Measurements from ENCODE around the gene WIPF2. TPM values are rescaled to one million over a fixed set of nuclear protein-coding genes. Genes with fewer than 3 reads are reported as not detected.
A peak's percentile ranks its signal among the peaks of the same experiment; 100 is the strongest.

The WIPF2 gene
- total RNA-seq, 2 experiments from 2014 or later, result 15.3 to 17.9 TPM

GRCh38 chr17:40323391-40324381, 104.6 kb downstream of the WIPF2 start:
- peak; percentile 57 for ATAC-seq
- intact Hi-C loops (cut with micrococcal nuclease), result no loop called here
- Mint-ChIP-seq H3K4me3 (peak overlapping the region; percentile 98), H3K4me1 (ENCODE audit: low read depth) (peaks cover 86% of the 10 kb centered on the region), H3K27ac (peak overlapping the region; percentile 99), H3K36me3 (ENCODE audit: low read depth) (peaks cover 12% of the 10 kb centered on the region), H3K9me3 (no peaks in the 10 kb centered on the region), H3K27me3 (no peaks in the 10 kb centered on the region)
- no peak for TF ChIP-seq CTCF (IDR thresholded peaks at IDR 0.05)
- DNase-seq, result peak; percentile 91
- ChIA-PET POLR2A (interaction anchor here (0.8 to 11.5 kb wide), 16 partner anchors 8 to 238 kb away, joined by 3 to 101 read pairs (median 4); partner anchors contain the start of gene RARA), CTCF (interaction anchor here (0.7 to 42.0 kb wide), 7 partner anchors 8 to 132 kb away, joined by 3 to 780 read pairs (median 4); partner anchors contain the start of gene RARA)

GRCh38 chr17:40325156-40326013, 106.3 kb downstream of the WIPF2 start:
- no peak for DNase-seq
- intact Hi-C loops (cut with micrococcal nuclease), result no loop called here
- Mint-ChIP-seq H3K27me3 (no peaks in the 10 kb centered on the region), H3K4me1 (ENCODE audit: low read depth) (peaks cover 92% of the 10 kb centered on the region), H3K36me3 (ENCODE audit: low read depth) (peaks cover 15% of the 10 kb centered on the region), H3K4me3 (peak overlapping the region; percentile 57), H3K9me3 (no peaks in the 10 kb centered on the region), H3K27ac (peak overlapping the region; percentile 99)
- ChIA-PET POLR2A (interaction anchor here (0.6 to 11.5 kb wide), 14 partner anchors 9 to 238 kb away, joined by 3 to 101 read pairs (median 4); partner anchors contain the start of genes RARA and TOP2A), CTCF (interaction anchor here (0.9 to 42.0 kb wide), 6 partner anchors 8 to 208 kb away, joined by 3 to 780 read pairs (median 8); no protein-coding TSS in a partner anchor)
- no peak for TF ChIP-seq CTCF (IDR thresholded peaks at IDR 0.05)
- ATAC-seq, result no peak

GRCh38 chr17:40326014-40326831, 107.1 kb downstream of the WIPF2 start:
- ATAC-seq (peak; percentile 24), DNase-seq (peak; percentile 81)
- no peaks in the 10 kb centered on the region for H3K9me3 Mint-ChIP-seq
- no peaks in the 10 kb centered on the region for H3K27me3 Mint-ChIP-seq
- ChIA-PET POLR2A (interaction anchor here (0.6 to 11.5 kb wide), 12 partner anchors 10 to 224 kb away, joined by 3 to 101 read pairs (median 4); partner anchors contain the start of genes RARA and TOP2A), CTCF (interaction anchor here (0.9 to 42.0 kb wide), 7 partner anchors 9 to 207 kb away, joined by 3 to 780 read pairs (median 4); no protein-coding TSS in a partner anchor)
- H3K4me1 Mint-ChIP-seq (ENCODE audit: low read depth), result peaks cover 92% of the 10 kb centered on the region
- H3K27ac Mint-ChIP-seq, result peak overlapping the region; percentile 80
- no peak for TF ChIP-seq CTCF (IDR thresholded peaks at IDR 0.05)
- intact Hi-C loops (cut with micrococcal nuclease), result no loop called here
- H3K4me3 Mint-ChIP-seq, result peak overlapping the region; percentile 57
- peaks cover 22% of the 10 kb centered on the region for H3K36me3 Mint-ChIP-seq (ENCODE audit: low read depth)

GRCh38 chr17:40326832-40327199, 107.7 kb downstream of the WIPF2 start:
- ChIA-PET POLR2A (interaction anchor here (0.8 to 11.5 kb wide), 8 partner anchors 10 to 182 kb away, joined by 3 to 101 read pairs (median 4); partner anchors contain the start of genes RARA and TOP2A), CTCF (interaction anchor here (1.1 to 42.0 kb wide), 6 partner anchors 8 to 160 kb away, joined by 3 to 780 read pairs (median 12); no protein-coding TSS in a partner anchor)
- ATAC-seq (no peak), DNase-seq (no peak)
- Mint-ChIP-seq H3K27ac (peak overlapping the region; percentile 80), H3K4me1 (ENCODE audit: low read depth) (peaks cover 92% of the 10 kb centered on the region), H3K9me3 (no peaks in the 10 kb centered on the region), H3K36me3 (ENCODE audit: low read depth) (peaks cover 28% of the 10 kb centered on the region), H3K27me3 (no peaks in the 10 kb centered on the region), H3K4me3 (peak overlapping the region; percentile 57)
- intact Hi-C loops (cut with micrococcal nuclease), result no loop called here
- no peak for TF ChIP-seq CTCF (IDR thresholded peaks at IDR 0.05)
